ENCODE results near the gene LRRC74A.

Gene LRRC74A

DNA sequence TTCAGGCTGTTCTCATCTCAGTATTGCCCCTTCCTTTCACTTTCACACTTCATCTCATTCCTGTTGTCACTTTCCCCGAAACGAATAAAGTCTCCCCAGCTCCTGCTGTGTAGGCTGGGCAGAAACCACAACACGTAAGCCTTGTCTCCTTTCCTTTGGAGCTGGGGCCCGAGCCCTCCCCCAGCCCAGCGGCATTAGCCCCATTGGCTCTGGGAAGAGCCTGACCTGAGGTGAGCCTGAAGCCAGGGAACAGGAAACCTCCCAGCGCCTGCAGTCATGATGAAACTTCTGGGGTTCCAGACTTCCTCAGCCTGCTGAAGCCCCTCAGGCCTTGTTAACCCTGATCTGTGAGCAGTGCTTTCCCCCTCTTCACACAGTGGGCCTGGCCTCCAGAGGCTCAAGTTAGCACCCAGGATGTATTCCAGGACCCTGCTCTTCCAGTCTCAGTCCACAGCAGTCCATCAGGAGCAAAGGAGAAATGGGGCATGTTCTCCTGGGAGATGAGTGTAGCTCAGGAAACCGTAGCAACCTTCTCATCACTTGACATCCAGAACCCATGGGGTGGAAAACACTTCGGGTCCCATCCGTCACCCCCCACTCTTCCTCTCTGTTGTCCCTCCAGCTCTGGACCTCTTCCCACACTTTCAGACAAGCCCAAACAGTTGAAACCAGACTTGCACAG is 43.2 kb upstream of the LRRC74A start:
- Histone ChIP-seq H3K9me3 (ENCODE audit: insufficient read depth, low read depth, low read length) (no peaks in the 10 kb centered on the region), H3K27ac (ENCODE audit: low read length) (no peak overlapping the region), H3K4me1 (ENCODE audit: insufficient read depth, low read length) (no peaks in the 10 kb centered on the region), H3K36me3 (ENCODE audit: insufficient read depth, low read depth, low read length) (peaks cover 59% of the 10 kb centered on the region), H3K27me3 (ENCODE audit: insufficient read depth, low read length) (no peaks in the 10 kb centered on the region), H3K4me3 (ENCODE audit: low read length) (no peak overlapping the region), H3K9ac (ENCODE audit: low read depth, low read length) (no peak overlapping the region)

GRCh38 chr14:76784266-76784874 is 41.8 kb upstream of the LRRC74A start:
- H3K27me3 ChIP-seq (ENCODE audit: insufficient read depth, low read length) = no peaks in the 10 kb centered on the region
- peaks cover 72% of the 10 kb centered on the region for H3K36me3 ChIP-seq (ENCODE audit: insufficient read depth, low read depth, low read length)
- no peak overlapping the region for H3K27ac ChIP-seq (ENCODE audit: low read length)
- no peaks in the 10 kb centered on the region for H3K4me1 ChIP-seq (ENCODE audit: insufficient read depth, low read length)
- no peaks in the 10 kb centered on the region for H3K9me3 ChIP-seq (ENCODE audit: insufficient read depth, low read depth, low read length)
- no peak overlapping the region for H3K4me3 ChIP-seq (ENCODE audit: low read length)
- no peak overlapping the region for H3K9ac ChIP-seq (ENCODE audit: low read depth, low read length)

GRCh38 chr14:76784881-76785280 is 41.3 kb upstream of the LRRC74A start:
- H3K9ac ChIP-seq (ENCODE audit: low read depth, low read length) = no peak overlapping the region
- no peaks in the 10 kb centered on the region for H3K9me3 ChIP-seq (ENCODE audit: insufficient read depth, low read depth, low read length)
- H3K27ac ChIP-seq (ENCODE audit: low read length) = no peak overlapping the region
- H3K4me3 ChIP-seq (ENCODE audit: low read length) = no peak overlapping the region
- no peaks in the 10 kb centered on the region for H3K4me1 ChIP-seq (ENCODE audit: insufficient read depth, low read length)
- H3K36me3 ChIP-seq (ENCODE audit: insufficient read depth, low read depth, low read length) = peaks cover 76% of the 10 kb centered on the region
- H3K27me3 ChIP-seq (ENCODE audit: insufficient read depth, low read length) = no peaks in the 10 kb centered on the region

- Histone ChIP-seq H3K27me3 (ENCODE audit: insufficient read depth, low read length) (no peaks in the 10 kb centered on the region), H3K4me1 (ENCODE audit: insufficient read depth, low read length) (no peaks in the 10 kb centered on the region), H3K9me3 (ENCODE audit: insufficient read depth, low read depth, low read length) (no peaks in the 10 kb centered on the region), H3K27ac (ENCODE audit: low read length) (no peak overlapping the region), H3K9ac (ENCODE audit: low read depth, low read length) (no peak overlapping the region), H3K36me3 (ENCODE audit: insufficient read depth, low read depth, low read length) (peaks cover 85% of the 10 kb centered on the region), H3K4me3 (ENCODE audit: low read length) (no peak overlapping the region)
Measured at GRCh38 chr14:76786601-76787000, 39.6 kb upstream of the LRRC74A start.

DNA sequence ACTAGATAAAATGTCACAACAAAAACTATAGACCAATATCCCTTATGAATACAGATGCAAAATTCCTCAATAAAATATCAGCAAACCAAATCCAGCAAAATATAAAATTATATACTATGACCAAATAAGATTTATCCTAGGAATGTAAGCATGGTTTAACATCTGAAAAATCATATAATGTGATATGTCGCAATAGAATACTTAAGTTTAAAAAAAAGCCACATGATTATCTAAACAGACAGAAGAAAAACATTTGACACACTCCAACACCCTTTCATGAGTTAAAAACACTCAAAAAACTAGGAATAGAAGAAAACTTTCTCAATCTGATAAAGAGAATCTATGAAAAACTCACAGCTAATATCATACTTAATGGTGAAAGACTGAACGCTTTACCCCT is 33.8 kb upstream of the LRRC74A start:
- Histone ChIP-seq H3K9me3 (ENCODE audit: insufficient read depth, low read depth, low read length) (no peaks in the 10 kb centered on the region), H3K9ac (ENCODE audit: low read depth, low read length) (no peak overlapping the region), H3K27me3 (ENCODE audit: insufficient read depth, low read length) (no peaks in the 10 kb centered on the region), H3K4me3 (ENCODE audit: low read length) (no peak overlapping the region), H3K27ac (ENCODE audit: low read length) (no peak overlapping the region), H3K4me1 (ENCODE audit: insufficient read depth, low read length) (no peaks in the 10 kb centered on the region), H3K36me3 (ENCODE audit: insufficient read depth, low read depth, low read length) (peaks cover 72% of the 10 kb centered on the region)

GRCh38 chr14:76793324-76793723 is 32.9 kb upstream of the LRRC74A start:
- no peak overlapping the region for H3K9ac ChIP-seq (ENCODE audit: low read depth, low read length)
- H3K4me3 ChIP-seq (ENCODE audit: low read length) = no peak overlapping the region
- no peaks in the 10 kb centered on the region for H3K27me3 ChIP-seq (ENCODE audit: insufficient read depth, low read length)
- H3K4me1 ChIP-seq (ENCODE audit: insufficient read depth, low read length) = no peaks in the 10 kb centered on the region
- peaks cover 72% of the 10 kb centered on the region for H3K36me3 ChIP-seq (ENCODE audit: insufficient read depth, low read depth, low read length)
- H3K27ac ChIP-seq (ENCODE audit: low read length) = no peak overlapping the region
- H3K9me3 ChIP-seq (ENCODE audit: insufficient read depth, low read depth, low read length) = no peaks in the 10 kb centered on the region

- H3K9me3 ChIP-seq (ENCODE audit: insufficient read depth, low read depth, low read length) = no peaks in the 10 kb centered on the region
- no peak overlapping the region for H3K9ac ChIP-seq (ENCODE audit: low read depth, low read length)
- no peaks in the 10 kb centered on the region for H3K27me3 ChIP-seq (ENCODE audit: insufficient read depth, low read length)
- H3K4me1 ChIP-seq (ENCODE audit: insufficient read depth, low read length) = no peaks in the 10 kb centered on the region
- no peak overlapping the region for H3K27ac ChIP-seq (ENCODE audit: low read length)
- H3K36me3 ChIP-seq (ENCODE audit: insufficient read depth, low read depth, low read length) = peaks cover 71% of the 10 kb centered on the region
- H3K4me3 ChIP-seq (ENCODE audit: low read length) = no peak overlapping the region
Measured at GRCh38 chr14:76793956-76794355, 32.3 kb upstream of the LRRC74A start.

DNA sequence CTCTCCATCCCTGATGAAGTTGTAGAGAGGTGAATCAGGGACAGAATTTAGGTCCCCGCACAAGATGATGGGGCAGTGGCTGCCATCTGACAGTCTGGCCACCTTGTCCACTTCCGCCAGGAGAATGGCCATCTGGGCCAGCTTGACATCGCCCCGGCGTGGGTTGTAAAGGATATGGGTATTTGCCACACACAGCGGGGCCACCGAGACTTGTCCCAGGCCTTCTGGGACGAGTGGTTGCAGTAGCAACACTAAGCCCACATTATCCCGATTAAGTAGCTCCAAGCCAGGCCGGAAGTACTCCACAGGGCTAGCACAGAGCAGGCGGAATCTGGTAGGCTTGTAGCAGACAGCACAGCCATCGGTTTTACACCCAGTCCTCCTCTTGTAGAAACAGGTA is 19.8 kb upstream of the LRRC74A start:
- 0 out of 2 replicates have a peak, but pooled peaks cover 2% of the 10 kb centered on the region for H3K4me1 ChIP-seq (ENCODE audit: insufficient read depth, low read length)
- H3K36me3 ChIP-seq (ENCODE audit: insufficient read depth, low read depth, low read length) = peaks cover 76% of the 10 kb centered on the region
- no peaks in the 10 kb centered on the region for H3K9me3 ChIP-seq (ENCODE audit: insufficient read depth, low read depth, low read length)
- no peak overlapping the region for H3K27ac ChIP-seq (ENCODE audit: low read length)
- no peak overlapping the region for H3K9ac ChIP-seq (ENCODE audit: low read depth, low read length)
- no peak overlapping the region for H3K4me3 ChIP-seq (ENCODE audit: low read length)
- H3K27me3 ChIP-seq (ENCODE audit: insufficient read depth, low read length) = no peaks in the 10 kb centered on the region

DNA sequence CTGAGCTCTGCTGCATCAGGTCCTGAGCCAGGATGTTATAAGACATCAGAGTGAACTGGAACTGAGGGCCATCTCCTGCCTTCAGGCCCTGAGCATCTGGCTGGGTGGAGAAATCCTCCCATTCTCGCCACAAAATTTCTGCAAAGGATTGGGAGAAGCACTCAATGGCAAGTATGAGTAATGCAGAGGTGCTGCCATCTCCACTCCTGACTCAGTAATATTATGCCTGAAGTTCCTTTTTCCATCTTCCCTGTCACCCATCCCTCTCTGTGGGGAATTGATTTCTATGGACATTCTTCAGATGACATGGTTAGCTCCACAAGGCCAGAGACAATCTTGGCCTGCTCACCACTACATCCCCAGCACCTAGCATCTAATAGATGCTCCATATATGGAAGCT is 18.2 kb upstream of the LRRC74A start:
- H3K9ac ChIP-seq (ENCODE audit: low read depth, low read length) = no peak overlapping the region
- H3K36me3 ChIP-seq (ENCODE audit: insufficient read depth, low read depth, low read length) = peaks cover 63% of the 10 kb centered on the region
- peaks cover 3% of the 10 kb centered on the region; the same call in 1 of the 2 replicates for H3K4me1 ChIP-seq (ENCODE audit: insufficient read depth, low read length)
- H3K27me3 ChIP-seq (ENCODE audit: insufficient read depth, low read length) = no peaks in the 10 kb centered on the region
- H3K9me3 ChIP-seq (ENCODE audit: insufficient read depth, low read depth, low read length) = no peaks in the 10 kb centered on the region
- H3K4me3 ChIP-seq (ENCODE audit: low read length) = no peak overlapping the region
- no peak overlapping the region for H3K27ac ChIP-seq (ENCODE audit: low read length)

DNA sequence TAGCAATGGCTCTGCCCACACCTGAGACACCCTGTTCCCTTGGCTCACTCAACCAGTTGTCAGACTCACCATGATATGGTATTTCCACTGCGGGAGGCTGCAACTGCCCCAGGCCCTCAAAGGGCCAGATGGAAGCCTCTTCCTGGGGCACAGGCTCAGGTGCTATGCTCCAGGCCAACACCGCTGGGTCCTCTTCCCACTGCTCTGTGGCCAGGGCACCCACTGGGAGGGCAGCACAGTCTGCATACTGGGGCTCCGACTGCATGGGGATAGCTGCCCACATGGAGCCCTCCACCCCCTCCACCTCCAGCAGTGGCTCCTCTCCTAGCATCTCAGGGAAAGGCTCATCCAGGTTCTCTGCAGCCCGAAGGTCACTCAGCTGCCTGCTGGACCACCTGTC is 17.2 kb upstream of the LRRC74A start:
- H3K36me3 ChIP-seq (ENCODE audit: insufficient read depth, low read depth, low read length) = peaks cover 54% of the 10 kb centered on the region
- no peak overlapping the region for H3K9ac ChIP-seq (ENCODE audit: low read depth, low read length)
- H3K4me3 ChIP-seq (ENCODE audit: low read length) = no peak overlapping the region
- no peaks in the 10 kb centered on the region for H3K9me3 ChIP-seq (ENCODE audit: insufficient read depth, low read depth, low read length)
- peaks cover 7% of the 10 kb centered on the region; the same call in 1 of the 2 replicates for H3K4me1 ChIP-seq (ENCODE audit: insufficient read depth, low read length)
- H3K27me3 ChIP-seq (ENCODE audit: insufficient read depth, low read length) = no peaks in the 10 kb centered on the region
- H3K27ac ChIP-seq (ENCODE audit: low read length) = no peak overlapping the region

- no peak overlapping the region for H3K4me3 ChIP-seq (ENCODE audit: low read length)
- H3K27me3 ChIP-seq (ENCODE audit: insufficient read depth, low read length) = no peaks in the 10 kb centered on the region
- H3K4me1 ChIP-seq (ENCODE audit: insufficient read depth, low read length) = peaks cover 7% of the 10 kb centered on the region; the same call in 1 of the 2 replicates
- no peak overlapping the region for H3K27ac ChIP-seq (ENCODE audit: low read length)
- no peak overlapping the region for H3K9ac ChIP-seq (ENCODE audit: low read depth, low read length)
- H3K36me3 ChIP-seq (ENCODE audit: insufficient read depth, low read depth, low read length) = peaks cover 41% of the 10 kb centered on the region
- no peaks in the 10 kb centered on the region for H3K9me3 ChIP-seq (ENCODE audit: insufficient read depth, low read depth, low read length)
Measured at GRCh38 chr14:76810525-76810924, 15.7 kb upstream of the LRRC74A start.

GRCh38 chr14:76810953-76811400 is 15.2 kb upstream of the LRRC74A start:
- Histone ChIP-seq H3K27me3 (ENCODE audit: insufficient read depth, low read length) (no peaks in the 10 kb centered on the region), H3K27ac (ENCODE audit: low read length) (no peak overlapping the region), H3K9ac (ENCODE audit: low read depth, low read length) (no peak overlapping the region), H3K36me3 (ENCODE audit: insufficient read depth, low read depth, low read length) (peaks cover 37% of the 10 kb centered on the region), H3K4me1 (ENCODE audit: insufficient read depth, low read length) (peaks cover 7% of the 10 kb centered on the region; the same call in 1 of the 2 replicates), H3K4me3 (ENCODE audit: low read length) (peak overlapping the region; percentile 42; the same call in 1 of the 2 replicates), H3K9me3 (ENCODE audit: insufficient read depth, low read depth, low read length) (no peaks in the 10 kb centered on the region)

Measured in iPS-20b (cell line).